Hepatic stellate cell (primary cell): ENCODE measurements around the gene NEURL1B.
A peak's percentile ranks its signal among the peaks of the same experiment; 100 is the strongest.
"Not testable (repeated sequence)": the region's sequence is repeated elsewhere in the genome, so short reads cannot be mapped to it uniquely, and the experiment has no call there.

Experiments
- DNase-seq: peaks from one replicate; pipeline ENCODE4 v3.0.0; 2011; ENCODE audit warnings: low spot score

Gene NEURL1B

GRCh38 chr5:172657524-172658233 is 16.6 kb downstream of the NEURL1B start:
- DNase-seq = not testable (repeated sequence)

DNA sequence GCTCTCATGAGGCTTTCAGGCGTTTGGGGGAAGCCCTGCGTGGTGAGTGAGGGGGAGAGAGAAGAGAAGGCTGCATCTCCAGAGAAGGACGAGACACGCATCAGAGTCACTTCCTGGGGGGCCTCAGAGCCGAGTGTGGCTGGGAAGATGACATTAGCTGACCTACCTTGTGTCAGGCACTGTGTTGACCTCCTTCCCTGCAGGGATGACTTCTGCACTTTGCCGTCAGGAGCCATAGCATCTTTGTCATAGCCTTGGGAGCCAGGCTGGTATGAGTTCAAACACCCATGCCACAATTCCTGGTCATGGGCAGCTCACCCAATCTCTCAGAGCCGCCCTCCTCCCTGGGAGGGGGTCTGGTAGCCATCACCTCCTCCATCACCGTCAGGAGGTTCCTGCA is 17.3 kb downstream of the NEURL1B start:
- no peak for DNase-seq

- no peak for DNase-seq
These were observed 18.0 kb downstream of the NEURL1B start for GRCh38 chr5:172658961-172659501.

DNA sequence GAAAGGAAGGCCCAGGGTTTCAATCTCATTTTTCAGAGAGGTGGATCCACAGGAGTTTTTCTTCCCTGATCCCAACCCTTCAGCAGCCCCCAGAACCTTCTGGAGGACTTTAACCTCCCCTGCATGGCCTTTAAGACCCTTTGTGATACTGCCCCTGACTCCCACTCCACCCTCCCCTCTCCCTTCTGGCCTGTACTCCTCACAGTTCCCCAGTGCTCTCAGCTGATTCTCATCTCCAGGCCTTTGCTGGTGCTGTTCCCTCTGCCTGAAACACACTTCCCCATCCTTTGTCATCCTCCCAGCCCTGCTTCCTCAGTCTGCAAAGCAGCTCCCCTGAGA is 18.5 kb downstream of the NEURL1B start:
- DNase-seq = no peak

GRCh38 chr5:172659909-172660628 is 19.0 kb downstream of the NEURL1B start:
- peak; percentile 92 for DNase-seq

GRCh38 chr5:172660974-172661373 is 19.9 kb downstream of the NEURL1B start:
- DNase-seq = no peak

- DNase-seq = no peak
These were observed 20.5 kb downstream of the NEURL1B start for GRCh38 chr5:172661526-172661925.

- no peak for DNase-seq
These were observed 21.5 kb downstream of the NEURL1B start for GRCh38 chr5:172662596-172662995.

- no peak for DNase-seq
These were observed 23.0 kb downstream of the NEURL1B start for GRCh38 chr5:172664018-172664417.

- no peak for DNase-seq
These were observed 23.8 kb downstream of the NEURL1B start for GRCh38 chr5:172664681-172665541.

DNA sequence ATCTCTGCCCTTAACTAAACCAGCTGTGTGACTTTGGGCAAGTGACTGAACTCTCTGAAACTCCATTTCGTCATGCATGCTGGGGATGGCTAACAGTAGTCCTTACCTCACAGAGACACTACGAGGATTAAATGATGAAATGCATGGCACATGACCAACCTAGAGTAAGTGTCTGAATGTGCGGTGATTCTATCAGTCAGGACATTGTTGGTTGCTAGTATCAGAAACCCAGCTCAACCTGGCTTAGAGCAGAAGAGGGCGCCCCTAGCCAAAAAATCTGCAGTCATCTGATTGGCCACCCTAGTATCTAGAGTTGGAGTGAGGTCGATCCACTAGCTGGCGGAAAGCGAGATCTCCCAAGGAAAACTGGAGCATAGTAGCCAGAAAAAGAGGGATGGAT is 25.2 kb downstream of the NEURL1B start:
- peak; percentile 62 for DNase-seq

GRCh38 chr5:172667786-172668593 is 26.9 kb downstream of the NEURL1B start:
- DNase-seq = no peak

DNA sequence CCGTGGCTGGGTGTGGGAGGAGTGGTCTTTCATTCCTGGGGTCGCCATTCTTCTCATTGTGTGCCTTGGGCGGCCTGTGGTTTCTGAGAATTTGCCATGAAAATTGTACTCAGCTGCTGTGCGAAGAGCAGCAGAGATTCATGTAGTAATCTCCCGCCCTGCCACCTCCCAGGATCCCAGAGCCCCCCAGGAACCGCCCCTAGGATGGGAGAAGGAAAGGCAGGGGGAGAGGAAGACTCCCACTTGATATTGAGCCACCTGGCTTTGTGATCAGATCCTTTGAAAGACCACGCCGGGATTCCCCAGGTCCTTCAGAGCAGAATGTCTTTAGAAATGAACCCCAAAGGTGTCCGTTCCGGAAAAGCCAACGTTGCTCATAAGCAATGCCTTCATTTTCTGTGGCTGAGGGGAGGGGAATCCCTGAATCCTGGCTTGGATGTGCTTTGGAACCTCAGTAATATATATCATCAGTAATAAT is 27.6 kb downstream of the NEURL1B start:
- no peak for DNase-seq

GRCh38 chr5:172669386-172670004 is 28.4 kb downstream of the NEURL1B start:
- no peak for DNase-seq

DNA sequence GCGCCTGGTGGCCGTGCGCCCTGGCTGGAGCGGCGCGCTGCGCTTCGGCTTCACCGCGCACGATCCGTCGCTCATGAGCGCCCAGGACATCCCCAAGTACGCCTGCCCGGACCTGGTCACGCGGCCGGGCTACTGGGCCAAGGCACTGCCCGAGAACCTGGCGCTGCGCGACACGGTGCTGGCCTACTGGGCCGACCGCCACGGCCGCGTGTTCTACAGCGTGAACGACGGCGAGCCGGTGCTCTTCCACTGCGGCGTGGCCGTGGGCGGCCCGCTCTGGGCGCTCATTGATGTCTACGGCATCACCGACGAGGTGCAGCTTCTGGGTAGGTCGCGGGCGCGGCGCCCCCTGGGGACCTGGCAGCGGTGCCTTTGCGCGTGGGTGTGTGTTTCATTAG is 28.9 kb downstream of the NEURL1B start:
- DNase-seq = no peak

DNA sequence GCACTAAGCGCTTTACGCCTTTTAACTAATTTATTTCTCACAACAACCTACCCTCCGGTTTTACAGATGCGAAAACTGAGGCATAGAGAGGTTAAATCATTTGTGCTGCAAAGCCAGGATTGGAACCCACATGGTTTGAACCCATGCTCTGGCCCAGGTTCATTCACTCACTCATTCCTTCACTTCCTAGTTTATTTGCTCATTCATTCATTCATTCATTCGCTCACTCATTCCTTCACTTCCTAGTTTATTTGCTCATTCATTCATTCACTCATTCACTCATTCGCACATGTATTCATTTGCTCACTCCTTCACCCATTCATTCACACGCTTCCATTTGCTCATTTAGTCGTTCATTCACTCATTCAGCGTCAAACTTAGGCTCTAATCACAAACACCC is 29.4 kb downstream of the NEURL1B start:
- DNase-seq = no peak

DNA sequence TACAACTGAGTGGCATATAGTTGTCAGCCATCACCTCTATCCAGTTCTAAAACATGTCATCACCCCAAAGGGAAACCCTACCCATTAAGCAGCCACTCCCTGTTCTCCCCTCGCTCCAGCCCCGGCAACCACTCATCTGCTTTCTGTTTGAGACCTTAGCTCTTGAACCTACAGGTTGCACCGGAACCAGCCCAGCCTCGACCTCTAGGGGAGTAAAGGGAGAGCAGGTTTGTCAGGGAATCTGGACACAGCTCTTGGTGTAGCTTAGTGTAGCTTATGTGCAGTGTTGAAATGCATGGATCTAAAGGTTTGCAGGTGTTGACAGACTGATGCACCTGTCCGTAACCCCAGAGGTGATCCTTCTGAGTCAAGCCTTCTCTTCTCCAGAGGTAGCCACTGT is 30.0 kb downstream of the NEURL1B start:
- no peak for DNase-seq

DNA sequence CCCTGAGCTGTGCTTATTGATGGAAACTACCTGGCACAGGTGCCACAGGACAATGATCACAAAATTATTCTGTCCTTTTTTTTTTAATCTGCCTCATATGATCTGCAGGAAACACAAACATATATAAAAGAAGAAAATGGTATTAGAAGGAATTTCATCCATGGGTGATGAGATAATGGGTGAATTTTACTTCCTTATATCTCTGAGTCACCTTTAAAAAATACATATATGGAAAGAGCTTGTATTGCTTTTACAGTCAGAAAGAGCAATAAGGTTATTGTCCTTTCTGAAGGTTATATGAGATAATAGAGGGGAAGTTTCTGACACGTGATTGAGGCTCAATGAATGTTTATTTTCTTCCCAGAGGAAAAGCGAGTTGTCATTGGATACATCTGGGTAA is 31.6 kb downstream of the NEURL1B start:
- no peak for DNase-seq

DNA sequence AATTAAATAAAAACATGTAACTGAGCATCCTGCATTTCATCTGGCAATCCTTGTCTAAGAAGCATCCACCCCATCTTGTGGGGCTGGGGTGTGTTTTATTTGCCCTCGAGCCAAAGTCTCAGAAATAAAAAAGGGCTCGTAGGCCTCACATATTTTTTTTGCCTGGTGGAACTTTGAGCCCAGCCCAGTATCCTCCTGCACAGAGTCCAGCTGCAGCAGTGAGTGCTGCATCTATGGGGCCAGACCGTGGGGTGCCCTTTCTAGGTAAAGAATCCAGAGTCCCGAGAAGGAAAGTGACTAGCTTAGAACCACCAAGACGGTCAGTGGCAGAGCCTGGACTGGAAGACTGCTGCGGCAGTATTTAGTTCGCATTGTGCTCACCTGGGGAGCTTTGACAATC is 33.1 kb downstream of the NEURL1B start:
- DNase-seq = no peak

- no peak for DNase-seq
These were observed 35.9 kb downstream of the NEURL1B start for GRCh38 chr5:172676914-172677475.

DNA sequence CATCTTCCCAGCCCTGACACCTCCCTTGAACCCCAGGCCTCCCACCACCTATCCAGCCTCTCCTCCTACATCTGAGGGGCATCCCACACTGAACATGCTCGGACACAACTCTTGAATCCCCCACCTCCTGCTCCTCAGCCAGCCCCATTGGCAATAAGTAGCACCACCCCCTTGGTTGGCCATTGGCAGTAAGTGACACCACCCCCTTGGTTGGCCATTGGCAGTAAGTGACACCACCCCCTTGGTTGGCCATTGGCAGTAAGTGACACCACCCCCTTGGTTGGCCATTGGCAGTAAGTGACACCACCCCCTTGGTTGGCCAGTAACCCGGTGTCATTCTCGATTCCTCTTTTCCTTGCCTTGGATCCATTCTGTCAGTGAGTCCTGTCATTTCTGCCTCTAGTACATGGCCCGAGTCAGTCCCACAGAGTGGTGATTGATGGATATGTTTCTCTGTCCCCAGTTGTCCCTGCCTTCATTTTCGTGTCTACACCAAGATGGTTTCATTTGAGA is 37.4 kb downstream of the NEURL1B start:
- DNase-seq = not testable (repeated sequence)
